GM13976 (cell line): Measurements from ENCODE around the gene SAMD11.

ENCODE experiments used
- DNase-seq: peaks from one replicate; pipeline ENCODE4 v3.0.0; 2012; ENCODE audit warnings: low spot score
- CTCF ChIP-seq: IDR thresholded peaks from 2 replicates; pipeline ENCODE4 v1.5.1; 2012; ENCODE audit warnings: borderline replicate concordance, mild to moderate bottlenecking; ENCODE audit not compliant: insufficient read depth; ENCODE audit errors: extremely low read depth, missing control alignments, control extremely low read depth
- in situ Hi-C: fragments of 300-500 bp; cut with MboI; formaldehyde crosslinking; loops from one replicate; pipeline ENCODE4 v1.12.0; 2022; ENCODE audit warnings: low sequenced_read_pairs, mixed read lengths, inconsistent platforms; ENCODE audit not compliant: unreplicated experiment

Gene SAMD11

GRCh38 chr1:914891-915280, 8.8 kb upstream of the SAMD11 start:
- in situ Hi-C loops = no loop called here
- DNase-seq = no peak
- TF ChIP-seq CTCF = no peak

DNA sequence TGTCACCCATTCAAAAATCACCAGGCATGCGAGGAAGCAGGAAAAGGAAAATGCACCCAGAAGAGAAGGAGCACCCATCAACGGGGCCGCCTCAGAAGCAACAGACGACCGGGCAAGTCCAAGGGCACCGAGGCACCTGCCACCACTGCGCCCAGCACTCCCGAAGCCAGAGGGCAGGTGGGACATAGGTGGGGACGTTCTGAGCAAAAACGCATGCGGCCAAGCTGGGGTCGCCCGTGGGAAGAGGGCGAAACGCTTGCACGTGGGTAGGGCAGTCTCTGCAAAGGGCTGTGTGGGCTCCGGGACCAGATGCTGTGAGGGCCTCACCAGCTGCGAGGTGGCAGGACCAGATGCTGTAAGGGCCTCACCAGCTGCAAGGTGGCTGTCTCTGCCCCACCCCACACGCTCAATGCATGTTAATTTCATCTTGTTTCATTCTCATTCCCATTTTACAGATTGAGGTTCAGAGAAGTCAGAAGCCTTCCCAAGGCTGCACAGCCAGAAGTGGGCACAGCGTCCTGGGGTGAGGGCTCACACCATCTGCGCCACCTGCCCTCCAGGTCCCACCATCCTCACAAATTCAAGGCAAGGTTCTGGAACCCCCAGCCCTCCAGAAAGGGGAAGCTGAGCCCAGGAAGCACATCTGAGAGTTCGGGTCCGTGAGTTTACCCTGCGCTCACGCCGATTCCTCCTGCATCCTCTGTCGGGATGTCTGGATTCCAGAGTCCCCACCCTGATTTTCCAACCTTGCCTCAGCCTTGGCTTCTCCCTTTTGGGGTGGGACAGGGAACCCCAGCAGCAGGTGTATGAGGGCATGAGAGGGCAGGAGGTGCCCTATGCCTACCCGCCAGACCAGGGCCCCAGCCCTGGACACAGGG, 8.2 kb upstream of the SAMD11 start:
- in situ Hi-C loops = no loop called here
- no peak for TF ChIP-seq CTCF
- no peak for DNase-seq

DNA sequence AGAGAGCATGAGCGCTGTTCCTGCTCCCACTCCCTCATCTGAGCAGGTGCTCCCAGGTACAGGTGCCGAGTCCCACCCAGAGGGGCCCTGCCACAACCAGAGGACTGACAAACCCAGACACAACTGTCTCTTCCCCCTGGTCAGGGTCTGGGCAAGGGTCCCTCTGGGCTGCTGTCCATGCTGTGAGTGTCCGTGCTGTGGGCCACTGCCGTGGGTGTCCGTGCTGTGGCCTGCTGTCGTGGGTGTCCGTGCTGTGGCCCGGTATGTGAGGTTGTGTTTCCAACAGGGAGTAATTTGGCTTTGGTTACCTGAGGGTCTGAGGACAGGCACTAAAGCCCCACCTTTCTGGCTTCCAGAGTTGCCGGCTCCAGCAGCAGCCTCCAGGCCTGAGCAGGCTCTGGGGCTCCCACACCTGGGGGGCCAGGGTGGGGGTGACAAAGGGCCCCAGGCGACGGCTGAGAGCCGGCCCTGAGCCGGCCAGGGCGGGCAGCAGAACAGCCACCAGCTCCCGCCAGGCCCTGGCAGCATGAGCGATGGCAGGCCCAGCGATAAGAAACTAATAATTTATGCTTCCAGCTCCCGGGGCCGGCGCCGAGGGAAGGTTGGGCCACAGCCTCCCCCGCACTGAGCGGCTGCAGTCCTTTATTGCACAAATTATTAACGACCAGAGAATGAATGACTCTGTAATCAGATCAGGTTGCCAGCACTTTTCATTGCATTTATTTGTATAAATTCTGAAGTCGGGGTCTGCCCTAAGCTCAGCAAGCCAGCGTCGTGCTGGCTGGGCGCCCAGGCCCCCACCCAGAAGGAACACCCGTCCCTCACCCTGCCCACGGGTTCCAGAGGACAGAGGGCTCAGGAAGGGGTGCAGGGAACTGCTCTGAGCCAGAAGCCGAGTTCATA, 7.3 kb upstream of the SAMD11 start:
- no peak for DNase-seq
- TF ChIP-seq CTCF = no peak
- in situ Hi-C loops = no loop called here

DNA sequence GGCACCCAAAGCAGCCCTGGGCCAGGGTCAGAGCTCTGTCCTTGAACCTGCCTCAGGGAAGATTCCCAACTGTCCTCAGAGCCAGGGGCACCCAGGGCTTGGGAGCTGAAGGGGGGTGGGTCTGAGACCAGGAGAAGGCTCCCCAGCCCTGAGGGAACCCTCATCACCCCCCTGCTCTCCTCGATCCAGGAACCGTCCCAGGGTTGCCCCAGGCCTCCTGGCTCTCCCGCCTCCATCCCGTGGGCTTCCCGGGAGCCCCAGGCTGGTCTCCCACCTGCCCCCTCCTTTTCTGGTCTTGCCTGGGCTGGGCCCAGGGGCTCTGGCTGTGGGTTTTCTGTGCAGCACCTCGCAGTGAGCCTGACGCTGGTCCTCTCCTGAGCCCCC, 6.7 kb upstream of the SAMD11 start:
- in situ Hi-C loops = no loop called here
- no peak for DNase-seq
- no peak for TF ChIP-seq CTCF

- no peak for DNase-seq
- in situ Hi-C loops = no loop called here
- TF ChIP-seq CTCF = no peak
Observed at GRCh38 chr1:917466-918091, 6.1 kb upstream of the SAMD11 start.

DNA sequence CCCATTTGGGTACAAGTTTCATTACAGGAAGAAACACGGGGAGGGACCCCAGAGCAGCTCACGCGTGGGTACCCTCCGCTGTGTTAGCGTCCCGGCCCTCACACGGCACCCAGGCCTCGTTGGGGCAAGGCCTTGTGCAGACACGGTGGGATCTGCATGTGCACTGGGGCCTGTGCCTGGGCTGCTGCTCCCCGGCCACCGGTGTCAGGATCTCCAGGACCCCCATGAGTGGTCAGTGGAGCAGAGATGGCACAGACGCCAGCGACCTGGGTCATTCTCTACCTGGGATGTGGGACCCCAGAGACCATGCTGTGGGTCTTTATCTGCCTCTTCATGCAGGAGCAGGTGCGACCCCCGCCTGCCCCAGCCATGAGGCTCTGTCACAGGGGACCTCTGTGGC, 5.4 kb upstream of the SAMD11 start:
- no peak for TF ChIP-seq CTCF
- DNase-seq = no peak
- in situ Hi-C loops = no loop called here
